Stomach (tissue), 4 donors: Measurements from ENCODE around the gene EVL.

Experiments
- POLR2A ChIP-seq, 4 donors: fragments of 450-650 bp; IDR thresholded peaks; one replicate each; pipeline ENCODE4 v1.6.1; 2016; ENCODE audit warnings: antibody characterized with exemption in 4 of 4, control low read depth in 2 of 4, mild to moderate bottlenecking in 1 of 4, moderate library complexity in 1 of 4
- TF ChIP-seq, protein P1 (sequence below), 7 experiments: fragments of 450-650 bp in 4 of 7; fragments of 200-600 bp in 3 of 7; sonication (generic) in 3 of 7; IDR thresholded peaks; one replicate each; pipeline ENCODE4 v1.5.1; 2016 to 2019; ENCODE audit warnings: antibody characterized with exemption in 7 of 7, control low read depth in 2 of 7, mild to moderate bottlenecking in 1 of 7

DNA sequence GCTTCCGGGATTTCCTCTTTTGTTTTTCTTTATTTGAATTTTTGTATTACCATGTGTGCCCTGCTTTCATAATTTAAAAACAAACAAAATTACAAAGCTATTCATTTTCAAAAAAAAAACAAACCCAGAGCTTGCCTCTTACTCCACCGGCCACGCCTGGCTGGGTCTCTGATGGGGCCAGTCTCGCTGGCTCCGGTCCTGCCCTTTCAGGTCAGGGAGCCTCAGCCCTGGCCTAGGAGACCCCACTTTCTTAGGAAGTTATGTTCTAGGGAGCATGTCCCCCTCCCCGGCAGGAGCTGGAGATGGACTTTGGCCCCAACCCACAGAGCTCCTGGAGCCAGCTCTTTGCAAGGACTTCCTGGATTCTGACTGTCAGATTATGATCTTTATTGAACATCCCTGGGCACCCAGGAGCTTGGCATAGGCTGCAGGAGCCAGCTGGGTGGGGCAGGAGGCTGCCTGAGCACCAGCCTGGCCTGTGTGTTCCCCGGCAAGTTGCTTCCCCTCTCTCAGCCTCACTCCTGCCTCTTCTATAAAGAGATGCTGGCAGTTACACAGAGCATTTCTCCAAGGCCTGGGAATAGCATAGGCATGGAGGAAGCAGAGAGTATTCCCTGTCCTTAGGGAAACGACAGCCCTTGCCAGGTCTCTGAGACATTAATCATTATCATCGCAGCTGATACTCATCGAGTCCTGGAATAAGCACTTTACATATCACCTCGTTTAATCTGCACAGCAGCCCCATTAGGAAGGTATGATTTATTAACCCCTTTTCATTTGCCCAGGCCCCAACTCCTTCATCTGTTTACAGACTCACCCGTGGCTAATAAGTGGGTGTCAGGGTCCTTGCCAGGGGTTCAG lies 90.8 kb downstream of the EVL start:
- TF ChIP-seq, protein P1, sequence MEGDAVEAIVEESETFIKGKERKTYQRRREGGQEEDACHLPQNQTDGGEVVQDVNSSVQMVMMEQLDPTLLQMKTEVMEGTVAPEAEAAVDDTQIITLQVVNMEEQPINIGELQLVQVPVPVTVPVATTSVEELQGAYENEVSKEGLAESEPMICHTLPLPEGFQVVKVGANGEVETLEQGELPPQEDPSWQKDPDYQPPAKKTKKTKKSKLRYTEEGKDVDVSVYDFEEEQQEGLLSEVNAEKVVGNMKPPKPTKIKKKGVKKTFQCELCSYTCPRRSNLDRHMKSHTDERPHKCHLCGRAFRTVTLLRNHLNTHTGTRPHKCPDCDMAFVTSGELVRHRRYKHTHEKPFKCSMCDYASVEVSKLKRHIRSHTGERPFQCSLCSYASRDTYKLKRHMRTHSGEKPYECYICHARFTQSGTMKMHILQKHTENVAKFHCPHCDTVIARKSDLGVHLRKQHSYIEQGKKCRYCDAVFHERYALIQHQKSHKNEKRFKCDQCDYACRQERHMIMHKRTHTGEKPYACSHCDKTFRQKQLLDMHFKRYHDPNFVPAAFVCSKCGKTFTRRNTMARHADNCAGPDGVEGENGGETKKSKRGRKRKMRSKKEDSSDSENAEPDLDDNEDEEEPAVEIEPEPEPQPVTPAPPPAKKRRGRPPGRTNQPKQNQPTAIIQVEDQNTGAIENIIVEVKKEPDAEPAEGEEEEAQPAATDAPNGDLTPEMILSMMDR (IDR thresholded peaks at IDR 0.05), result no peak
- no peak for TF ChIP-seq POLR2A (IDR thresholded peaks at IDR 0.05)
